A549 (cell line): ENCODE results near the gene AFG3L2. TPM values are rescaled to one million over a fixed set of nuclear protein-coding genes. Genes with fewer than 3 reads are reported as not detected.

ENCODE experiments used
- ATAC-seq, 2 experiments: fragments of 200-7000 bp in 1 of 2; fragments of >200 bp in 1 of 2; cut with Nextera tagmentation in 1 of 2; cut with Tn5 transposase in 1 of 2; 3 replicates each; pipeline versions ENCODE4 v1.8.0 to v1.9.1; 2018 to 2020; ENCODE audit warnings: mild to moderate bottlenecking in 1 of 2, moderate library complexity in 1 of 2
- CTCF ChIA-PET: fragments of 300-600 bp; sonication (Branson Sonifier 250); formaldehyde crosslinking; extraction: SDS; loops from one replicate; lab custom pipeline; 2021; ENCODE audit warnings: antibody characterized with exemption, inconsistent platforms; lab: Yijun Ruan, JAX
- POLR2A ChIA-PET: fragments of 350-600 bp; formaldehyde crosslinking; extraction: SDS; loops from one replicate; lab custom pipeline; 2021; ENCODE audit warnings: antibody characterized with exemption, inconsistent platforms; lab: Yijun Ruan, JAX
- DNase-seq, 2 experiments: peaks; one replicate each; pipeline versions ENCODE4 v3.0.0 to v3.0.0-alpha.2; 2011 to 2016; ENCODE audit warnings: low read depth in 1 of 2, low spot score in 1 of 2
- FAIRE-seq: peaks from 2 replicates; lab custom pipeline; 2011; peaks lifted over from hg19 to GRCh38; lab: Jason Lieb, UNC
- H3K27ac ChIP-seq, 2 experiments: fragments of >200 bp; sonication (Bioruptor Twin); formaldehyde crosslinking; 3 replicates each; pipeline ENCODE4 v1.5.1; 2016 to 2017
- H3K4me1 ChIP-seq: fragments of >200 bp; sonication (Bioruptor Twin); formaldehyde crosslinking; 3 replicates; pipeline ENCODE4 v1.6.1; 2016
- H3K4me2 ChIP-seq: fragments of >200 bp; sonication (Bioruptor Twin); formaldehyde crosslinking; 3 replicates; pipeline ENCODE4 v1.6.1; 2016
- H3K4me3 ChIP-seq: fragments of >200 bp; sonication (Bioruptor Twin); formaldehyde crosslinking; 3 replicates; pipeline ENCODE4 v1.5.1; 2016
- H3K9me3 ChIP-seq: fragments of >200 bp; sonication (Bioruptor Twin); formaldehyde crosslinking; 3 replicates; pipeline ENCODE4 v1.6.1; 2016
- ATOH8 ChIP-seq: fragments of 250-450 bp; sonication (Bioruptor Pico); IDR thresholded peaks from 2 replicates; pipeline ENCODE4 v1.5.0; 2020; ENCODE audit warnings: low read depth, mild to moderate bottlenecking, moderate library complexity
- BHLHE40 ChIP-seq: IDR thresholded peaks from 2 replicates; pipeline ENCODE4 v1.6.1; 2012; ENCODE audit warnings: low read depth, low read length, inconsistent platforms
- CBX8 ChIP-seq: fragments of 200-600 bp; sonication (generic); IDR thresholded peaks from 2 replicates; pipeline ENCODE4 v1.6.1; 2016
- CEBPB ChIP-seq, 2 experiments: fragments of >200 bp in 1 of 2; sonication (Bioruptor Twin) in 1 of 2; formaldehyde crosslinking in 1 of 2; IDR thresholded peaks; 2 replicates each; pipeline ENCODE4 v1.6.1; 2012 to 2016
- CHD2 ChIP-seq: fragments of 150-350 bp; IDR thresholded peaks from 2 replicates; pipeline ENCODE4 v1.6.1; 2014; ENCODE audit warnings: low read length; ENCODE audit not compliant: partially characterized antibody
- CHD4 ChIP-seq: fragments of 200-600 bp; sonication (generic); IDR thresholded peaks from 2 replicates; pipeline ENCODE4 v1.6.1; 2016; ENCODE audit warnings: antibody characterized with exemption, mild to moderate bottlenecking, borderline replicate concordance
- E2F6 ChIP-seq: IDR thresholded peaks from 2 replicates; pipeline ENCODE4 v1.6.1; 2012; ENCODE audit warnings: low read depth, borderline replicate concordance
- EHF ChIP-seq: fragments of 250-450 bp; sonication (Bioruptor Pico); IDR thresholded peaks from 2 replicates; pipeline ENCODE4 v1.5.0; 2020; ENCODE audit warnings: mild to moderate bottlenecking
- EHMT2 ChIP-seq: fragments of 200-600 bp; sonication (generic); IDR thresholded peaks from 2 replicates; pipeline ENCODE4 v1.6.1; 2016; ENCODE audit warnings: antibody characterized with exemption, low read depth, mild to moderate bottlenecking, moderate library complexity
- ELK1 ChIP-seq: fragments of 150-350 bp; IDR thresholded peaks from 2 replicates; pipeline ENCODE4 v1.6.1; 2014; ENCODE audit warnings: low read depth, mild to moderate bottlenecking, low read length
- ESRRA ChIP-seq: fragments of 150-350 bp; IDR thresholded peaks from 2 replicates; pipeline ENCODE4 v1.6.1; 2014; ENCODE audit warnings: mild to moderate bottlenecking, low read length, borderline replicate concordance
- HDAC2 ChIP-seq: fragments of 200-600 bp; sonication (generic); IDR thresholded peaks from 2 replicates; pipeline ENCODE4 v1.6.1; 2016
- HES2 ChIP-seq: fragments of >200 bp; sonication (Bioruptor Twin); formaldehyde crosslinking; IDR thresholded peaks from 2 replicates; pipeline ENCODE4 v1.6.1; 2016
- HEYL ChIP-seq: fragments of 250-450 bp; sonication (Bioruptor Pico); IDR thresholded peaks from 2 replicates; pipeline ENCODE4 v1.8.0; 2021; ENCODE audit warnings: mild to moderate bottlenecking, moderate library complexity
- HOXA7 ChIP-seq: fragments of 250-450 bp; sonication (Bioruptor Pico); IDR thresholded peaks from 2 replicates; pipeline ENCODE4 v1.5.0; 2020; ENCODE audit warnings: mild to moderate bottlenecking, moderate library complexity
- HOXB13 ChIP-seq: fragments of 250-450 bp; sonication (Bioruptor Pico); IDR thresholded peaks from 2 replicates; pipeline ENCODE4 v1.5.0; 2020; ENCODE audit warnings: low read depth, mild to moderate bottlenecking, moderate library complexity
- JUNB ChIP-seq: fragments of >200 bp; sonication (Bioruptor Twin); formaldehyde crosslinking; IDR thresholded peaks from 2 replicates; pipeline ENCODE4 v1.6.1; 2016
- KDM5A ChIP-seq: fragments of 200-600 bp; sonication (generic); IDR thresholded peaks from 2 replicates; pipeline ENCODE4 v1.6.1; 2016; ENCODE audit warnings: antibody characterized with exemption, mild to moderate bottlenecking
- MAFK ChIP-seq: fragments of 450-650 bp; IDR thresholded peaks from 2 replicates; pipeline ENCODE4 v1.6.1; 2014; ENCODE audit not compliant: partially characterized antibody
- MAZ ChIP-seq: fragments of 150-350 bp; IDR thresholded peaks from 2 replicates; pipeline ENCODE4 v1.6.1; 2014; ENCODE audit warnings: antibody characterized with exemption, low read depth, low read length, borderline replicate concordance
- MYC ChIP-seq: IDR thresholded peaks from 2 replicates; pipeline ENCODE4 v1.6.1; 2012; ENCODE audit warnings: mild to moderate bottlenecking, inconsistent platforms, low read length, improper control_type of control experiment, borderline replicate concordance
- NFE2L2 ChIP-seq: fragments of 150-350 bp; conservative IDR thresholded peaks from 2 replicates; pipeline ENCODE4 v1.6.1; 2014; ENCODE audit warnings: low read length
- NPAS2 ChIP-seq: fragments of 250-450 bp; sonication (Bioruptor Pico); IDR thresholded peaks from 2 replicates; pipeline ENCODE4 v1.8.0; 2022; ENCODE audit warnings: mild to moderate bottlenecking, moderate library complexity, borderline replicate concordance
- POLR2AphosphoS2 ChIP-seq: conservative IDR thresholded peaks from 2 replicates; pipeline ENCODE4 v1.6.1; 2012; ENCODE audit warnings: low read length, improper control_type of control experiment, inconsistent platforms
- RAD21 ChIP-seq, 2 experiments: fragments of >200 bp in 1 of 2; sonication (Bioruptor Twin) in 1 of 2; formaldehyde crosslinking in 1 of 2; IDR thresholded peaks in 1 of 2; conservative IDR thresholded peaks in 1 of 2; 2 replicates in 1 of 2; 3 replicates in 1 of 2; pipeline ENCODE4 v1.6.1; 2012 to 2018; ENCODE audit warnings: inconsistent platforms in 1 of 2
- RNF2 ChIP-seq: fragments of 200-600 bp; sonication (generic); IDR thresholded peaks from 2 replicates; pipeline ENCODE4 v1.6.1; 2016; ENCODE audit warnings: low read depth, mild to moderate bottlenecking, antibody characterized with exemption, moderate library complexity, borderline replicate concordance
- TFCP2L1 ChIP-seq: fragments of 250-450 bp; sonication (Bioruptor Pico); IDR thresholded peaks from 2 replicates; pipeline ENCODE4 v1.5.0; 2021; ENCODE audit warnings: mild to moderate bottlenecking
- TP53 ChIP-seq: fragments of 250-450 bp; sonication (Bioruptor Pico); IDR thresholded peaks from 2 replicates; pipeline ENCODE4 v1.5.0; 2021; ENCODE audit warnings: mild to moderate bottlenecking, moderate library complexity
- ZC3H11A ChIP-seq: fragments of 450-650 bp; IDR thresholded peaks from 2 replicates; pipeline ENCODE4 v1.6.1; 2014; ENCODE audit warnings: antibody characterized with exemption, mild to moderate bottlenecking
- ZNF302 ChIP-seq: fragments of 250-450 bp; sonication (Bioruptor Pico); IDR thresholded peaks from 2 replicates; pipeline ENCODE4 v1.9.0; 2021; ENCODE audit warnings: inconsistent platforms, mild to moderate bottlenecking, moderate library complexity
- WGBS: methylation state at CpG from one replicate; pipeline ENCODE4 v1.1.6; 2017; ENCODE audit errors: missing lambda C conversion rate; 5-methylcytosine and 5-hydroxymethylcytosine counted together
- polyA plus RNA-seq, 4 experiments: library from polyadenylated mRNA; depleted of rRNA in 3 of 4; stranded (reverse); fragments of >200 nt; fragmentation: RNase III in 1 of 4; extraction: RNeasy Plus Mini Kit Qiagen cat#74134 plus additional on column Dnase treatment in 1 of 4; gene quantifications; 2 replicates in 3 of 4; 3 replicates in 1 of 4; pipeline ENCODE4 v1.2.3, GENCODE V29; 2011 to 2017

AFG3L2 gene
- polyA plus RNA-seq, 2 of the 4 experiments (the other 2 are of a cell fraction): 33.7 to 56.4 TPM

- H3K9me3 ChIP-seq: no peaks in the 10 kb centered on the region
- WGBS: 94% methylated on average over 18 of the region's 27 CpGs
- TF ChIP-seq NPAS2 (CRISPR knock-in tag) (no peak), HOXA7 (CRISPR knock-in tag) (no peak), ZC3H11A (no peak), RAD21 (conservative IDR thresholded peaks at IDR 0.05 in 1 of 2, IDR thresholded peaks at IDR 0.05 in 1 of 2) (no peak), CBX8 (no peak), HES2 (no peak), POLR2AphosphoS2 (no peak), HEYL (CRISPR knock-in tag) (no peak), KDM5A (no peak)
- ATAC-seq (no peak), FAIRE-seq (no peak), DNase-seq (no peak)
- H3K27ac ChIP-seq: no peak overlapping the region
- no peak overlapping the region for H3K4me3 ChIP-seq
- POLR2A ChIA-PET: no interaction called here
- H3K4me2 ChIP-seq: no peak overlapping the region
- CTCF ChIA-PET: no interaction called here
- no peaks in the 10 kb centered on the region for H3K4me1 ChIP-seq
Observed at GRCh38 chr18:12420821-12421421, 43.9 kb upstream of the AFG3L2 start.

GRCh38 chr18:12417687-12418086 lies 40.7 kb upstream of the AFG3L2 start:
- CTCF ChIA-PET: no interaction called here
- ATAC-seq: no peak
- no peak for TF ChIP-seq MAFK
- TF ChIP-seq ZC3H11A: no peak
- TF ChIP-seq EHMT2: no peak
- TF ChIP-seq TP53: no peak
- TF ChIP-seq TFCP2L1 (CRISPR knock-in tag): no peak
- no peak for TF ChIP-seq HDAC2
- TF ChIP-seq MAZ: no peak
- TF ChIP-seq CHD4: no peak
- TF ChIP-seq ZNF302 (CRISPR knock-in tag): no peak
- TF ChIP-seq, all 56 proteins: peak for 0
- Histone ChIP-seq H3K4me2 (no peak overlapping the region), H3K27ac (no peak overlapping the region), H3K9me3 (no peaks in the 10 kb centered on the region), H3K4me1 (no peaks in the 10 kb centered on the region), H3K4me3 (no peak overlapping the region)
- 90% methylated on average over 4 of the region's 4 CpGs for WGBS
- DNase-seq: no peak
- POLR2A ChIA-PET: no interaction called here
- no peak for FAIRE-seq

GRCh38 chr18:12416098-12416729 lies 39.2 kb upstream of the AFG3L2 start:
- CTCF ChIA-PET: no interaction called here
- no peak for TF ChIP-seq ESRRA
- no peak for TF ChIP-seq EHF
- no peak for TF ChIP-seq CBX8
- TF ChIP-seq CEBPB (IDR thresholded peaks at IDR 0.05): no peak
- TF ChIP-seq JUNB: no peak
- no peak for TF ChIP-seq E2F6
- TF ChIP-seq RNF2: no peak
- no peak for TF ChIP-seq NFE2L2
- TF ChIP-seq CHD2: no peak
- TF ChIP-seq HOXB13 (CRISPR knock-in tag): no peak
- TF ChIP-seq ELK1: no peak
- no peak for TF ChIP-seq MAFK
- no peak for TF ChIP-seq MYC
- TF ChIP-seq ATOH8 (CRISPR knock-in tag): no peak
- TF ChIP-seq BHLHE40: no peak

More at GRCh38 chr18:12416098-12416729, 39.2 kb upstream of the AFG3L2 start:
- ATAC-seq (no peak), DNase-seq (no peak), FAIRE-seq (no peak)
- no peak overlapping the region for H3K27ac ChIP-seq
- H3K4me2 ChIP-seq: no peak overlapping the region
- H3K4me1 ChIP-seq: no peaks in the 10 kb centered on the region
- 90% methylated on average over 5 of the region's 5 CpGs for WGBS
- POLR2A ChIA-PET: interaction anchor here (0.6 kb wide), 1 partner anchor 9 kb away, joined by 4 read pairs; no protein-coding TSS in a partner anchor
- H3K4me3 ChIP-seq: no peak overlapping the region
- no peaks in the 10 kb centered on the region for H3K9me3 ChIP-seq
